NCI-H526 (cell line): ENCODE results near the gene SCART1.
"Not testable (repeated sequence)": the region's sequence is repeated elsewhere in the genome, so short reads cannot be mapped to it uniquely, and the experiment has no call there.

ENCODE experiments used
- DNase-seq, 2 experiments: peaks; one replicate each; lab custom pipeline; 2025; lab: John Stamatoyannopoulos, UW

Gene SCART1

DNA sequence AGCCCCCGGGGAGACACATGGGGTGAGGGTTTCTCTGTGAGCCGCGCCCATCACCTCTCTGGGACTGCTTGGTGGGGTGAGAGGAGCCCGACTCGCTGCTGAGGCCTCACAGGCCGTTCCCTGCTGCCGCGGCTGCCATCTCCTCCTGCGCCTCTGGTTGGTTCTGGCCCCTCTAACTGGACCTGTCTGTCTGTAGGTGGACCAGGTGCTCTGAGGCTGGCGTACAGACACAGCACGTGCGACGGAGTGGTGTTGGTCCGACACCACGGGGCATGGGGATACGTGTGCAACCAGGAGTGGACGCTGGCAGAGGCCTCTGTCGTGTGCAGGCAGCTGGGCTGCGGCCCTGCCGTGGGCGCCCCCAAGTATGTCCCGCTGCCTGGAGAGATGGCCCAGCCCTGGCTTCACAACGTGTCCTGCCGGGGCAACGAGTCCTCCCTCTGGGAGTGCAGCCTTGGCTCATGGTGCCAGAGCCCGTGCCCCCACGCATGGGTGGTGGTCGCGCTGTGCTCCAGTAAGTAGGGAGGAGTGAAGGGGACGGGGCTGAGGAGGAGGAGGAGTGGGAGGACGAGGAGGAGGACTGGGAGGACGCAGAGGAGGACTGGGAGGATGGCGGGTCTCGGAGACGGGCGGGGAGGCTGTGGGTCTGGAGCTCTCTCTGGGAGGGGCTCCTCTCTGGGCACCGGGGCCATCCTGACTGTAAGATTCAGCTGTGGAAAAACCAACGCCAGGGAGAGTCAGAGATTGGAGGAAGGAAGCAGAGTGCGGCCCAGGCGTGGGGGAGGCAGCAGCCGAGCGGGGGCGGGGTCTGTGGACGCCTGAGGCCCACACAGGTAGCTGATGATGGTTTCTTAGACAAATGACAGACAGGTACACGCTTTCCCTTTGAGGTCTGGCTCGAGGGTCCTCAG is 2.6 kb downstream of the SCART1 start:
- no peak for DNase-seq

DNA sequence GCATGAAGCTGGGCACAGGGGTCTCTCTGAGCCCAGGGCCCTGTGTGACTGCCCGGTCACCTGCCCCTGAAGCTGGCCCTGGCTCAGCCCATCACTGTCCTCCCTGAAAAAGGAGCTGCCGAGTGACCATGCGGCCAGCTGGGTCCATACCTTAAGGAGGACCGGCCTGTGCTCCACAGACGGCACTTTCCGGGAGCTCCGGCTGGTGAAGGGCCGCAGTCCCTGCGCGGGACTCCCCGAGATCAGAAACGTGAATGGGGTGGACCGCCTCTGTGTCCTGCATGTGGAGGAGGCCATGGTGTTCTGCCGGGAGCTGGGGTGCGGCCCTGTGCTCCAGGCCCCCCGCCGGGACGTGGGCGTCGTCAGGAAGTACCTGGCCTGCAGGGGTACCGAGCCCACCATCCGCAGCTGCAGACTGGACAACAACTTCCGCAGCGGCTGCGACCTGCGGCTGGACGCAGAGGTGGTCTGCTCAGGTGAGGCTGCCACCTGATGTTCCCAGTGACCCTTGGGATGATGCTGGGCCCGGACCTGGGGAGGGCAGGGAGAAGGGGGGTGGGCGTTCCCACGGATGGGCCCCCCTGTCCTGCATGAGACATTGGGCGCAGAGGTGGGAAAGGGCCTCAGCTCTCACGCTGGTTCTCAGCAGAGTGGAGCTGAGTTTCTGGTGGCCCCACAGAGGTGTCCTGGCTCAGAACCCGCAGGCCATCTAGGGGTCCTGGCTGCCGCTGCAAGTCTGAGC is 3.5 kb downstream of the SCART1 start:
- no peak for DNase-seq

DNA sequence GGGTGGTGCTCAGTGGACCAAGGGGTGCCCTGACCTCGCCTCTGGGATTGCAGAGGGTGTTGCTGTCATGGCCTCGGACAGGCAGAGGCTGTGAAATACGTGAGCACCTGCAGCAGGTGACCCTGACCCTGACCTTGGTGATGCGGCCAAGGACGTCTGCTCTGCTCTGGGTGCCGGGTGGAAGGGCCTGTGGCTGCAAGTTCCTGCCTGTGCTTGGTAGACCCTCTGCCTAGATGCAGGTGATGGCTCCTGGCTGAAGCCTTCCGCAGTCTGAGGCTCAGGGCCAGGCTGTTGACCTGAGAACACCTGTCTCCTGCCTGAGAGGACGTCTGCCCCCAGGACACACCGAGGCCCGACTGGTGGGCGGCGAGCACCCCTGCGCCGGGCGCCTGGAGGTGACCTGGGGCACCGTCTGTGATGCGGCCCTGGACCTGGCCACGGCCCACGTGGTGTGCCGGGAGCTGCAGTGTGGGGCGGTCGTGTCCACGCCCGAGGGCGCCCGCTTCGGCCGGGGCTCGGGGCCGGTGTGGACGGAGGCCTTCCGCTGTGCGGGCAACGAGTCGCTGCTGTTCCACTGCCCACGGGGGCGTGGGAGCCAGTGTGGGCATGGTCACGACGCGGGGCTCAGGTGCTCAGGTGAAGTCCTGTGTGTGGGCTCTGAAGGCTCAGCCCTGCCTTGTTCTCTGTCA is 4.4 kb downstream of the SCART1 start:
- DNase-seq: no peak

DNA sequence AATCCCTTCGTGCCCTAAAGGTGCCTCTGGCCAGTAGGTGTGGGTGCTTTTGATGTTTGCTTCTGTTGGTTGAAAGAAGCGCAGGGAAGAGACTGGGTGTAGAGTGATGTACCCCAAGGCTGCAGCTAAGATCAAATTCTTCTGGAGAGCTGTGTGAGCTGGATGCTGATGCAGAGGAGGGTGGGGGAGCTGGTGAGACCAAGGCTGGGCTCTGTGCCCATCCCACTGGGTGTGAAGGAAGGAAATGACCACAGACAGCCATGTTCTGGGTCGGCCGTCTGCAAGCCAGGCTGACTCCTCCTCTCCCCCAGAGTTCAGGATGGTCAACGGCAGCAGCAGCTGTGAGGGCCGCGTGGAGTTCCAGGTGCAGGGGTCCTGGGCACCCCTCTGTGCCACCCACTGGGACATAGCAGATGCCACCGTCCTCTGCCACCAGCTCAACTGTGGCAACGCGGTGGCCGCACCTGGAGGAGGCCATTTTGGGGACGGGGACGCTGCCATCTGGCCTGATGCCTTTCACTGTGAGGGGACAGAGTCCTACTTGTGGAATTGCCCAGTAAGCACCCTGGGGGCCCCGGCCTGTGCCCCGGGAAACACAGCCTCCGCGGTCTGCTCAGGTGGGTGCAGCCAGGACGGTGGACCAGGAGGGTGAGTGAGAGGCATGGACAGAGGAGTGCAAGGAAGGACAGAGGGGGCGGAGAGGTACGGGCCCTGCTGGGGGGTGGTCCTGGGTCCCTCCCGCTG is 5.1 kb downstream of the SCART1 start:
- DNase-seq: no peak

DNA sequence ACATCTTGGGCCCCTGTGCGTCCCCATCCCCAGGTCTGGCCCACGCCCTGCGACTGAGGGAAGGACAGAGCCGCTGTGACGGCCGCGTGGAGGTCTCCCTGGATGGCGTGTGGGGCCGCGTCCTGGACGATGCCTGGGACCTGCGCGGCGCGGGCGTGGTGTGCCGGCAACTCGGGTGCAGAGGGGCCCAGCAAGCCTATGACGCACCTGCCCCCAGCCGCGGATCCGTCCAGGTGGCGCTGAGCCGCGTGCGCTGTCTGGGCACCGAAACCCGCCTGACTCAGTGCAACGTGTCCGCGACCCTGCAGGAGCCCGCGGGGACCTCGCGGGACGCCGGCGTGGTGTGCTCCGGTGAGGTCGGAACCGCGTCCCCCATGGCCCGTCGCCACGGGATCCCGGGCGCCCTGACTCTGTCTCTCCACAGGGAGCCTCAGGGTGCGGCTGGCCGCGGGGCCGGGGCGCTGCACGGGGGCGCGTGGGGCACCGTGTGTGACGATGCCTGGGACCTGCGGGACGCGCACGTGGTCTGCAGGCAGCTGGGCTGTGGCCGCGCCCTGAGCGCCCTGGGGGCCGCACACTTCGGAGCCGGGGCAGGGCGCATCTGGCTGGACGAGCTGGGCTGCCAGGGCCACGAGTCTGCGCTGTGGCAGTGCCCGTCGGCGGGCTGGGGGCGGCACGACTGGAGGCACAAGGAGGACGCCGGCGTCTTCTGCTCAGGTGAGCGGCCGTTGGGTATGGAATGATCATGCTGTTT is 5.9 kb downstream of the SCART1 start:
- DNase-seq: no peak

DNA sequence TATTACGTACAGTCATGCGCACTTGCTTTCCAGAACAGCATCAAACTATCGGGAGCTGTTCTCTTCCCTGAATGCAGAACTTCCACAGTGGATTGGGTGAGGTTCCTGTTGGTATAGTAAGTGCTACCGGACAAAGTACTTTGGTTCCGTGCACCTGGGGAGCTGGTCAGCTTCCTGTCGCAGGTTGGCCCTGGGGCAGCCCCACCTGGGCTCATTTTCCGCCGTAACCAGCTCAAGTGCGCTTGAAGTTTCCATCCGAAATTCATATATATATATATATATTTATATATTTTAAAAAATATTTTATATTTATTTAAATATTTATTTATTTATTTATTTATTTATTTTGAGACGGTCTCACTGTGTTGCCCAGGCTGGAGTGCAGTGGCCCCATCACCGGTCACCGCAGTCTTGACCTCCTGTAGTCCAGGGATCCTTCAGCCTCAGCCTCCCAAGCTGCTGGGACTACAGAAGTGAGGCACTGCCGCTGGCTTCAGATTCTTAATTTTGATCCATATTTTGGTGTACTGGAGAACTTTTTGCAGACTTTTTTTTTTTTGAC is 6.5 kb downstream of the SCART1 start:
- no peak for DNase-seq

DNA sequence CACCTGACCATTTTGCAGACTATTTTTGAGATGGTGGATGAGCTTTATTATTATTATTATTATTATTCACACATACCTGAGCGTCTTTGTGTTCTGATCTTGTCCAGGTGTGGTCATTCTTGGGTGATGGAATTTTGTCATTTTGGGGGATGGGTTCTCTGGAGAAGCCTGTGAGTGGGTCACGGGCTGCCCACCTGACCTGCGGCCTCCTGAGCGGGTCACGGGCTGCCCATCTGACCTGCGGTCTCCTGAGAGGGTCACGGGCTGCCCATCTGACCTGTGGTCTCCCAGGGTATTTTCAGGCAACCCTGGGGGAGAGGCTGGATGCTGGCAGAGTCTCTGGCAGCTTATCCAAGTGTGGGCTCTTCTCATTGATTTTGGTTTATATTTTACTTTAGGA is 7.3 kb downstream of the SCART1 start:
- no peak for DNase-seq

DNA sequence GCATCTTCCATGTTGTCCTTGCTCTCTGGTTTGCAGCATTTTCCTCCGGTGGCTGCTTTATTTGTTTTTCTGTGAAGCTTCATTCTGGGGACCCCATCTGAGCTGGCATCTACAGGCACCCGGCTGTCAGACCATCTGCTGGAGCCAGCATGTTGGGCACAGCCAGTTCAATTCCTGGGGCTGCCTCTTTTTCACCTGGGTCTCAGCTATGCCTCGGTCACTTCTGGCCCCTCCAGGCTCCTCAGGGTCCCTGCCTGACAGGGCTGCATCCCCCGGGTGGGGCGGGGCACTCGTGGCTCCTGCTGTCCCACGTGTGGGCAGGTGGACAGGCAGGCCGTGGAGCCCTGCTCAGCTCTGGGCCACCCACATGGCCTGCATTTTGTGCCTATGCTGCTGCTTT is 8.1 kb downstream of the SCART1 start:
- DNase-seq: no peak

DNA sequence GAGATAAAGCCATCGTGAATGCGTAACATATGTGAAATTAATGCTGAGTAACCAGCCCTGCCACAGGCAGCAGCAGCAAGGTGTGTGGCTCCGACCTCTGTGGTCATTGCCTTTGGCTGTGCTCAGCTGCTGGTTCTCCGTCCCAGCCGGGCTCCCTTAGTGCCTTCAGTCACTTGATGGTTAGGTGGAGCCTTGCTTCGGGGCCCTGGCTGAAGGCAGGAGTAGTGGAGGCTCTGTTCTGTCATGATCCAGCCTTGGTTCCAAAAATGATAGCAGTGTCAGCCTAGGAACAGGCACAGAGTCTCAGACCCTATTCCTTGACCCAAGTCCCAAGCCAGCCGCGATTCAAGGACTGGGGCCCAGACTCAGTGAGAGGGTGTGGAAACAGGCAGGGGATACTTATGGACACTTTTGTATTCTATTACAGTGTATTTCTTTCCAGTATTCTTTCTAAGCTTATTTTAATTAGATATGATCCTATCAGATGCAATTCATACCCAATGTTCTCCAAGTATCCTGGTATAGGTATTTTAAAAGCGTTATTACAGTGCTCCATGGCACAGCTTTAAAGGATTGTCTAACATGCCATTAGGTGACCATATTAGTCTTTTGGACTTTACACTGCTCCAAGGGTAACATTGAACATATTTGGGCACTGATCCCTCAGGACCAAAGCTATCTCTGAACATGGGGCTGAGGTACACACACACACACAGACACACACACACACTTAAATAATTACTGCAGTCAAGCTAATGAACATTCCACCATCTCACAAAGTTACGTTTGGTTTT is 9.0 kb downstream of the SCART1 start:
- DNase-seq: no peak

DNA sequence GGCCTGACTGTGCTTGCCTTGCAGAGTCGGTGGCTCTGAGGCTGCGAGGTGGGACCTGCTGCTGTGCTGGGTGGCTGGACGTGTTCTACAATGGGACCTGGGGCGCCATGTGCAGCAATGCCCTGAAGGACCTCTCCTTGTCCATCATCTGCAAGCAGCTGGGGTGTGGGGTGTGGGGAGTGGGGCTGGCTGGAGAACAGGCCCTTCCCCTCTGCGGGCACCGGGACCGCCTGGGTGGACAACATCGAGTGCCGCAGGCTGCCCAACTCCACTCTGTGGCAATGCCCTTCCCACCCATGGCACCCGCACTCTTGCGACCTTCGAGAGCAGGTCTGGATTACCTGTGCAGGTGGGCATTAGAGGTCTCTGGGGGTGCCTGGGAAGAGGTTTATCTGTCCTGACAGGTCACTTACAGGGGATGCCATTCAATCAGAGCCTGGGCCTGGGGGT is 10.9 kb downstream of the SCART1 start:
- DNase-seq: no peak

DNA sequence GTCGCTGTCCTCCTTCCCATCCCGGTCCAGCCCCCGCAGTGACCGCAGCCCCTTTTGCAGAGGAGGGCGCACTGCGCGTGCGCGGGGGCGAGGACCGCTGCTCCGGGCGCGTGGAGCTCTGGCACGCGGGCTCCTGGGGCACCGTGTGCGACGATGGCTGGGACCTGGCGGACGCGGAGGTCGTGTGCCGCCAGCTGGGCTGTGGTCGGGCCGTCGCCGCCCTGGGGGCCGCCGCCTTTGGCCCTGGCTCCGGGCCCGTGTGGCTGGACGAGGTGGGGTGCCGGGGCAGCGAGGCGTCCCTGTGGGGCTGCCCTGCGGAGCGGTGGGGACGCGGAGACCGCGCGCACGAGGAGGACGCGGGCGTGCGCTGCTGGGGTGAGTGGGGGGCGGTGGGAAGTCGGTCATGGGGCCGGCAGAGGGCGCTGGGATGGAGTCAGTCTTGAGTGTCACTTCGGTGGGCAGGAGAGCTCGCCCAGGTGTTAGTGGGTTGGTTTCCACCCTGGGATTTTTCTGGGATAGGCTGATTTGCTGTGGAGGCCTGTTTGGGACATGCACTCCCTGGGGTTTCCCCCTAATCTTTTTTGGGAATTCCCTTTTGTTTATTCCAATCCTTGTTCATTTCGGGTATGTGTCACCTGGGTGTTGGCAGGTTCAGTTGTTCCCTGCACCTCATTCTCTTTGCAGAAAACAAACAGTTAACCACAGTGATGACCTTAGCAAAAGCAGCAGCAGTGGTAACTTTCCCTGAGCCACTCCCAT is 11.6 kb downstream of the SCART1 start:
- DNase-seq: no peak

DNA sequence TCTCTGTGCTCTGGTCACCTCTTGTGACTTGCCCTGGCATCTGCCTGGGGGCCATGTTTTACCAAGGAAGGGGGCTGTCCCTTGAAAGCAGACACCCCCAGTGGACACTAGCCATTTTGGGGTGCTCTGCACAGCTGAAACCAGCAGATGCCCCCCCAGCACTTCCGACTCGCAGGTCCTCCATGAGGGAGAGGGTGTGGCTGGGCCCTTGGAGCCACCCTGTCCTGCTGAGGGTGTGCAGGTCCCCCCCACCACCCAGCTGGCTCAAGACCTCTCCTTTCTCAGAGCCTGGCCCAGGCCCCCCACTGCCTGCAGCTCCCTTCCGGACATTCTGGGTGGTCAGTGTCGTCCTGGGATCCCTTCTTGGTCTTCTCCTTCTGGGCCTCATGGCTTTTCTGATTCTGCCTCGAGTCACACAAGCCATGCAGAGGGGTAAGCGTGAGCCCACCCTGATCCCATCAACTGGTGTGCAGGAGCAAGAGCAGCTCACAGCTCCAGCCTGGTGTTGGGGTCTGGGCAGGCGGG is 12.3 kb downstream of the SCART1 start:
- DNase-seq: no peak

DNA sequence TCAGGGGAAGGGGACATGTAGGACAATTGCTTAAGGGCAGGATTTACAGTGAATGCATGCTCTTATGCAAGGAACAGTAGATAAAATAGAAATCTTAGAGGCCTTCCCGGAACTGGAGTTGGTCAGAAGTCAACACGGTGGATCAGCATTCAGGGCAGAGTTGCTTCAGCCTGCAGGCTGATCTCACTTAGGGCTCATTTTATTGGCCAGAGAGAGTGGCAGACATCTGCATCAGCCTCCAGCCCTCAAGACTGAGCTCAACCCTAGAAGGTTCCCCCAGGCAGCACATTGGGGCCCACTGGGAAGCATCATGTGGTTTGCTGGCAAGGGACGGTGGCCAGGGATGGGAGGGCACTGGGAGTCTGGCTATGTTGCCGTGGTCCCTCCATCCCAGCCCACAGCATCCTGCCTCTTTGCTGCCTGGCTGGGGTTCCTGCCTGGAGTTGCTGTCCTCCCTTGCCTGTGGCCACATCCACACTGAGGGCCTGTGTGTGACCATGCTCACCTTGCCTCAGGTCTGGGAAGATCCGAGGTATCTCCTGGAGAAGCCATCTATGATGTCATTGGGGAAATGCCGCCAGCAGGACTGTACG is 13.0 kb downstream of the SCART1 start:
- DNase-seq: no peak

DNA sequence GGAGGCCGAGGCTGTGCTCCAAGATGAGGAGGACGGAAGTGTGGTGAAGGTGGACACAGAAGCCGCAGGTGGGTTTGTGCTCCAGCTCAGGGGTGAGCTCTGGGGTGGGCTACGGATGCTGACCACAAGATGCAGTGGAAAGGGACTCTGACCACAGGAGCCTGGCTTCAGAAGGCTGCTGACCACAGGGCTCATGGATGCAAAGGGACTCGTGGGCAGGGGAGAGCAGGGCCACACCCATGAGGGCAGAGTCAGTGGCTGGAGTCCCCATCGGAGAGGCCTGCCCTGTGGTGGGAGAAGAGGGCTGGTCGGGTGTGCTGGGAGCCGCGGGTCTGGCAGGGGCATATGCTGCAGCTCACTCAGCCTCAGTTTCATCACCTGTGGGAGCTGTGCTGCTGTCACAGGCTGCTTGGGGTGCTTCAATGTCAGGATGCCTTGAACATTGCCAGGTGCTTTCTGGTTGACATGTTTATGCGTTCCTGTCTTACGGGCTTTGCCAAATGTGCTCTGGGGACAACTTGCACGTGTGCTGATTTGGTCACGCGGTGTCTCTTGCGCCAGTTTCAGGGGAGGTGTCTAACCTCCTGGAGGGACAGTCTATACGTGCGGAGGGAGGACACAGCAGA is 13.7 kb downstream of the SCART1 start:
- DNase-seq: no peak

DNA sequence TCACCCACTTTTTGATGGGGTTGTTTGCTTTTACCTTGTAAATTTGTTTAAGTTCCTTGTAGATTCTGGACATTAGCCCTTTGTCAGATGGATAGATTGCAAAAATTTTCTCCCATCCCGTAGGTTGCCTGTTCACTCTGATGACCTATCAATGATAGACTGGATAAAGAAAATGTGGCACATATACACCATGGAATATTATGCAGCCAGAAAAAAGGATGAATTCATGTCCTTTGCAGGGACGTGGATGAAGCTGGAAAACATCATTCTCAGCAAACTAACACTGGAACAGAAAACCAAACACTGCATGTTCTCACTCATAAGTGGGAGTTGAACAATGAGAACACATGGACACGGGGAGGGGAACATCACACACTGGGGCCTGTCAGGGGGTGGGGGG is 15.5 kb downstream of the SCART1 start:
- DNase-seq: not testable (repeated sequence)

DNA sequence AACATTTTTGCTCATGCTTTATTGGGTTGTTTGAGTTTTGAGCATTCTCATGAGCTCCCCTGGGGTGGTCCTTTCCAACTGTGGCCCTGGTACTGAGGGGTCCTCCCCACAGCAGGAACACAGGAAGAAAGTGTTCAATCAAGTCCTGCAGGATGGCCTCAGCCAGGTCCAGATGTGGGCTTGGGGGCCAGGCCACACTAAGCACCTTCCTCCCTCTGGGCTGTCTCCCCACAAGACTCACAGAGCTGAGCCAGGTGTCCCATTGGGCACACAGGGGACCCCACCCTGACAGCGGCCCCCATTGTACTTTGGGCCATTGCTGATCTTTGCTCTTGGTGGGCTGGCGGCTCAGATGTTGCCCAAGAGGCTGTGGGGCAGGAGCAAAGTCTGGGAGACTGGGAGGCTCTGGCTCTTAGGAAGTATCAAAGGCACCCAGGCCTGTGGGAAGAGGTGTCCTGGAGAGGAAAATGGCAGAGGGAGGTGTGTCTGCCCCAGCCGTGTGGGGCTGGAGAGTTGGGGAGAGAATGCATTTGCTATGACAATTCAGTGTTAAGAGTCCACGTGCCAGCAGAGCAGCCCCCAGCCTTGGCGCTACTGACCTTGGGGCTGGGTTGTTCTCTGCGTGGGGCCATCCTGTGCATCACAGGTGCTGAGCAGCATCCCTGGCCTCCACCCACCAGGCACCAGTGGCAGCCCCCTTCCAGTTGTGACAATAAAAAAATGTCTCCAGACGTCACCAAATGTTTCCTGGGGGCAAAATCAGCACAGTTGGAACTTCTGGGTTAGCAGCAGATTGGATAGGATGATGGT is 17.8 kb downstream of the SCART1 start:
- no peak for DNase-seq

DNA sequence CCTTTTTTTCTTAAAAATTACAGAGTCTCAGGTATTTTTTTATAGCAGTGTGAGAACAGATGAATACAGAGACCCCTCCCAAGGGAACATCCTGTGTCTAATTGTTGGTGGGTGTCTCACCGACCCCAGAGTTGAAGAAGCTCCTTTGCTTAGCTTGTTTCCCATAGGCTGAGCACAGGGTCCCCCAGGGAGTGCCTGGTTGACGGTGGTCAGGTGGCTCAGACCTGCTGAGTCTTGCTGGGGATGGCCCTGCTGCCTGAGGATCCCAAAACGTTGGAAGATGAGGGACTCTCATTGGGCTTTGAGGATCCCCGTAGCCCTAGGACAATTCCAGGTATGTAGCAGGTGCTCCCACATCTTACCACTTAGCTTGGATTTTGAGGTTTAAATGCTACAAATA is 19.5 kb downstream of the SCART1 start:
- no peak for DNase-seq
